HG02973 (cell line): ENCODE measurements around the gene EGR1.
A peak's percentile ranks its signal among the peaks of the same experiment; 100 is the strongest.
"Not testable (repeated sequence)": the region's sequence is repeated elsewhere in the genome, so short reads cannot be mapped to it uniquely, and the experiment has no call there.

ENCODE experiments used
- ATAC-seq: cut with Tn5 transposase; IDR thresholded peaks from one replicate; pipeline ENCODE4 v1.9.1; 2021; ENCODE audit warnings: moderate library complexity; ENCODE audit not compliant: unreplicated experiment

EGR1 gene

GRCh38 chr5:138468966-138469539, 3.8 kb downstream of the EGR1 start:
- ATAC-seq = no peak

- no peak for ATAC-seq
Measured at GRCh38 chr5:138469540-138470321, 4.5 kb downstream of the EGR1 start.

GRCh38 chr5:138470322-138471051, 5.2 kb downstream of the EGR1 start:
- no peak for ATAC-seq

- ATAC-seq = no peak
Measured at GRCh38 chr5:138471052-138471361, 5.7 kb downstream of the EGR1 start.

- ATAC-seq = no peak
Measured at GRCh38 chr5:138472353-138472752, 7.1 kb downstream of the EGR1 start.

- not testable (repeated sequence) for ATAC-seq
Measured at GRCh38 chr5:138473151-138473550, 7.9 kb downstream of the EGR1 start.

GRCh38 chr5:138476918-138477317, 11.6 kb downstream of the EGR1 start:
- no peak for ATAC-seq

GRCh38 chr5:138482638-138483037, 17.4 kb downstream of the EGR1 start:
- ATAC-seq = no peak

- no peak for ATAC-seq
Measured at GRCh38 chr5:138488481-138488945, 23.2 kb downstream of the EGR1 start.

- no peak for ATAC-seq
Measured at GRCh38 chr5:138489683-138490061, 24.4 kb downstream of the EGR1 start.

- ATAC-seq = no peak
Measured at GRCh38 chr5:138490648-138491283, 25.5 kb downstream of the EGR1 start.

GRCh38 chr5:138491284-138491648, 26.0 kb downstream of the EGR1 start:
- no peak for ATAC-seq

- ATAC-seq = peak; percentile 92
Measured at GRCh38 chr5:138491669-138492559, 26.6 kb downstream of the EGR1 start.

GRCh38 chr5:138492560-138493045, 27.3 kb downstream of the EGR1 start:
- ATAC-seq = no peak

- no peak for ATAC-seq
Measured at GRCh38 chr5:138495351-138495750, 30.1 kb downstream of the EGR1 start.

- ATAC-seq = no peak
Measured at GRCh38 chr5:138498376-138498775, 33.1 kb downstream of the EGR1 start.

- no peak for ATAC-seq
Measured at GRCh38 chr5:138502121-138502520, 36.8 kb downstream of the EGR1 start.

GRCh38 chr5:138502521-138502920, 37.2 kb downstream of the EGR1 start:
- ATAC-seq = no peak

- ATAC-seq = no peak
Measured at GRCh38 chr5:138503487-138504270, 38.4 kb downstream of the EGR1 start.

- no peak for ATAC-seq
Measured at GRCh38 chr5:138504799-138505198, 39.5 kb downstream of the EGR1 start.
